Natural killer cell (primary cell): ENCODE measurements around the gene DDX39A. TPM values are rescaled to one million over a fixed set of nuclear protein-coding genes. Genes with fewer than 3 reads are reported as not detected.

Source experiments
- ATAC-seq, 3 donors: fragments of 150-1000 bp in 2 of 3; fragments of 200-7000 bp in 1 of 3; cut with Tn5 transposase; 1 replicate in 1 of 3; 2 replicates in 2 of 3; pipeline ENCODE4 v1.10.0; 2021; ENCODE audit warnings: mild to moderate bottlenecking in 2 of 3, moderate library complexity in 2 of 3
- DNase-seq, 2 donors: peaks; one replicate each; pipeline versions ENCODE4 v3.0.0 to v3.0.0-alpha.2; 2013 to 2021; ENCODE audit warnings: mixed read lengths in 1 of 2
- H3K27ac ChIP-seq: one replicate; pipeline ENCODE4 v1.5.1; 2013; ENCODE audit warnings: mild to moderate bottlenecking, low read length
- H3K27me3 ChIP-seq: one replicate; pipeline ENCODE4 v1.6.1; 2013; ENCODE audit warnings: low read length; ENCODE audit not compliant: control insufficient read depth, insufficient read depth
- H3K36me3 ChIP-seq: one replicate; pipeline ENCODE4 v1.6.1; 2013; ENCODE audit warnings: low read length; ENCODE audit not compliant: control insufficient read depth, insufficient read depth
- H3K4me1 ChIP-seq: one replicate; pipeline ENCODE4 v1.6.1; 2013; ENCODE audit warnings: low read length; ENCODE audit not compliant: control insufficient read depth, insufficient read depth
- H3K4me3 ChIP-seq: one replicate; pipeline ENCODE4 v1.5.1; 2013; ENCODE audit warnings: low read length
- H3K9me3 ChIP-seq: one replicate; pipeline ENCODE4 v1.6.1; 2013; ENCODE audit warnings: low read length; ENCODE audit not compliant: control insufficient read depth, insufficient read depth
- H3K27ac Mint-ChIP-seq, 2 donors: one replicate each; pipeline ENCODE4 v1.8.0; 2022; ENCODE audit warnings: mild to moderate bottlenecking in 2 of 2, mixed read lengths in 2 of 2, moderate library complexity in 1 of 2
- H3K27me3 Mint-ChIP-seq, 2 donors: one replicate each; pipeline ENCODE4 v1.8.0; 2022; ENCODE audit warnings: low read depth in 2 of 2, mixed read lengths in 2 of 2
- H3K36me3 Mint-ChIP-seq: one replicate; pipeline ENCODE4 v1.8.0; 2022; ENCODE audit warnings: mixed read lengths
- H3K4me1 Mint-ChIP-seq, 2 donors: one replicate each; pipeline ENCODE4 v1.8.0; 2022; ENCODE audit warnings: mixed read lengths in 2 of 2
- H3K4me3 Mint-ChIP-seq: one replicate; pipeline ENCODE4 v1.8.0; 2022; ENCODE audit warnings: mild to moderate bottlenecking, moderate library complexity, mixed read lengths
- H3K9me3 Mint-ChIP-seq, 2 donors: one replicate each; pipeline ENCODE4 v1.8.0; 2022; ENCODE audit warnings: mixed read lengths in 2 of 2
- WGBS: methylation state at CpG from one replicate; pipeline ENCODE4 v1.1.7; 2013; ENCODE audit warnings: missing lambda C conversion rate; ENCODE audit not compliant: insufficient coverage; 5-methylcytosine and 5-hydroxymethylcytosine counted together
- intact Hi-C: fragments of 100-400 bp; cut with micrococcal nuclease; formaldehyde crosslinking; loops from one replicate; pipeline ENCODE4 v1.14.2; 2022
- total RNA-seq, 4 donors: library from RNA; stranded (reverse); fragments of 120-200 nt in 1 of 4; gene quantifications; one replicate each; pipeline versions ENCODE4 v1.2.3 to v1.2.4, GENCODE V29; 2013 to 2022
- TF ChIP-seq, protein P1 (sequence below): fragments of 200-600 bp; IDR thresholded peaks from one replicate; pipeline ENCODE4 v1.8.0; 2022; ENCODE audit warnings: antibody characterized with exemption

Gene DDX39A
- total RNA-seq, 3 donors from 2014 or later (not counting 1 experiment from before 2014, with no cell fraction given): 397 to 569 (median 557) TPM

DNA sequence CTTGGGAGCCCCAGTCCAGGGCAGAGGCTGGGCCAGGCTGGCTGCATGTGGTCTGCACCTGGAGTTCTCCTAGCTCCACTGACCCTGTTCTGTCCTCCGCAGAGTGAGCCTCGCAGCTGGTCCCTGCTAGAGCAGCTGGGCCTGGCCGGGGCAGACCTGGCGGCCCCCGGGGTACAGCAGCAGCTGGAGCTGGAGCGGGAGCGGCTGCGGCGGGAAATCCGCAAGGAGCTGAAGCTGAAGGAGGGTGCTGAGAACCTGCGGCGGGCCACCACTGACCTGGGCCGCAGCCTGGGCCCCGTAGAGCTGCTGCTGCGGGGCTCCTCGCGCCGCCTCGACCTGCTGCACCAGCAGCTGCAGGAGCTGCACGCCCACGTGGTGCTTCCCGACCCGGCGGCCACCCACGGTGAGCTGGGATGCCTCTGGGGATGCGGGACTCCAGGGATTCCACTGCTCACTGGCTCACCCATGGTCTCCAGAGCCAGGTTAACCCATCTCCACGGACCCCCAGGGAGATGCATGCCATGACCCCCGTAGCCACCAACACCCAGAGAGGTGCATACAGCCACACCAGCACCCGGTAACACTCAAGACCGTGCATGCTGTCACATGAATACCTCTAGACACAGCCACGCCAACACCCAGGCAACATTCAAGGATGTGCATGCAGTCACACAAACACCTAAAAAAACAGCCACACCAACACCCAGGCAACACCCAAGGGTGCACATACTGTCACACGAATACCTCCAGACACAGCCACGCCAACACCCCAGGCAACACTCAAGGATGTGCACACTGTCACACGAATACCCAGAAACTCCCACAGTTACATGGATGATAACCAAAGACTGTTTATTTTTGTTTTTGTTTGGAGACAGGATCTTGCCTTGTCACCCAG is 22.1 kb upstream of the DDX39A start:
- ATAC-seq: peak; percentile 51 to 75 (median 74)
- peak overlapping the region; percentile 66 for H3K27ac ChIP-seq
- Mint-ChIP-seq H3K4me1 (peaks cover 36 to 52% of the 10 kb centered on the region in 2 donors), H3K27me3 (no peaks in the 10 kb centered on the region), H3K27ac (peak overlapping the region; percentile 97 to 100), H3K4me3 (peak overlapping the region; percentile 98), H3K9me3 (no peaks in the 10 kb centered on the region), H3K36me3 (no peaks in the 10 kb centered on the region)
- no peak for DNase-seq
- 87% methylated on average over 33 of the region's 34 CpGs for WGBS
- TF ChIP-seq, protein P1, sequence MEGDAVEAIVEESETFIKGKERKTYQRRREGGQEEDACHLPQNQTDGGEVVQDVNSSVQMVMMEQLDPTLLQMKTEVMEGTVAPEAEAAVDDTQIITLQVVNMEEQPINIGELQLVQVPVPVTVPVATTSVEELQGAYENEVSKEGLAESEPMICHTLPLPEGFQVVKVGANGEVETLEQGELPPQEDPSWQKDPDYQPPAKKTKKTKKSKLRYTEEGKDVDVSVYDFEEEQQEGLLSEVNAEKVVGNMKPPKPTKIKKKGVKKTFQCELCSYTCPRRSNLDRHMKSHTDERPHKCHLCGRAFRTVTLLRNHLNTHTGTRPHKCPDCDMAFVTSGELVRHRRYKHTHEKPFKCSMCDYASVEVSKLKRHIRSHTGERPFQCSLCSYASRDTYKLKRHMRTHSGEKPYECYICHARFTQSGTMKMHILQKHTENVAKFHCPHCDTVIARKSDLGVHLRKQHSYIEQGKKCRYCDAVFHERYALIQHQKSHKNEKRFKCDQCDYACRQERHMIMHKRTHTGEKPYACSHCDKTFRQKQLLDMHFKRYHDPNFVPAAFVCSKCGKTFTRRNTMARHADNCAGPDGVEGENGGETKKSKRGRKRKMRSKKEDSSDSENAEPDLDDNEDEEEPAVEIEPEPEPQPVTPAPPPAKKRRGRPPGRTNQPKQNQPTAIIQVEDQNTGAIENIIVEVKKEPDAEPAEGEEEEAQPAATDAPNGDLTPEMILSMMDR: no peak
- peaks cover 44% of the 10 kb centered on the region for H3K36me3 ChIP-seq
- H3K9me3 ChIP-seq: no peaks in the 10 kb centered on the region
- H3K4me3 ChIP-seq: no peak overlapping the region
- no peaks in the 10 kb centered on the region for H3K27me3 ChIP-seq
- intact Hi-C loops: loop anchor here (2.0 kb wide), 1 partner anchor 18 kb away; no protein-coding TSS in a partner anchor
- H3K4me1 ChIP-seq: peaks cover 60% of the 10 kb centered on the region

DNA sequence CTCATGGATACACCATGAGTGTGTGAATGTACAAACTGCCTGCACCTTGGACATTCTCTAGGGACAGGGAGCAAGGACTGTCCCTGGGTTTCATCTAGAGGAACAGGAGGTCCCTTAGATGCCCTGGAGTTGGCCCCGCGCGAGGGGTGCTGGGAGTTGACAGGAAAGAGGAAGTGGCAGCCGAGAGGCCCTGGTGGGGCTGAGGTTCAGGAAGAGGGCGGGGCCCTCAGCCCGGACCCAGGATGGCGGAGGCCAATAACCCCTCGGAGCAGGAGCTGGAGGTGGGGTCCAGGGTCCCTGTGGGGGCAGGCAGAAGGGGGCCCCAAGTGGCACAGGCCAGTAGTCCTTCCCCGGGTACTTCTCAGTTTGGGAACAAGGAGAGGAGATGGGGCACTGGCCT is 20.9 kb upstream of the DDX39A start:
- Mint-ChIP-seq H3K9me3 (no peaks in the 10 kb centered on the region), H3K36me3 (no peaks in the 10 kb centered on the region), H3K27ac (peak overlapping the region; percentile 97 to 100), H3K4me3 (peak overlapping the region; percentile 98), H3K4me1 (peaks cover 39 to 57% of the 10 kb centered on the region in 2 donors), H3K27me3 (no peaks in the 10 kb centered on the region)
- ATAC-seq: peak; percentile 63 to 81 (median 72)
- Histone ChIP-seq H3K27me3 (no peaks in the 10 kb centered on the region), H3K9me3 (no peaks in the 10 kb centered on the region), H3K4me3 (peak overlapping the region; percentile 51), H3K36me3 (peaks cover 34% of the 10 kb centered on the region), H3K4me1 (peaks cover 66% of the 10 kb centered on the region), H3K27ac (peak overlapping the region; percentile 66)
- DNase-seq: peak; percentile 72 to 83
- WGBS: 0% methylated on average over 9 of the region's 9 CpGs
- TF ChIP-seq, protein P1: no peak
- intact Hi-C loops: loop anchor here (2.0 kb wide), 1 partner anchor 19 kb away; no protein-coding TSS in a partner anchor

DNA sequence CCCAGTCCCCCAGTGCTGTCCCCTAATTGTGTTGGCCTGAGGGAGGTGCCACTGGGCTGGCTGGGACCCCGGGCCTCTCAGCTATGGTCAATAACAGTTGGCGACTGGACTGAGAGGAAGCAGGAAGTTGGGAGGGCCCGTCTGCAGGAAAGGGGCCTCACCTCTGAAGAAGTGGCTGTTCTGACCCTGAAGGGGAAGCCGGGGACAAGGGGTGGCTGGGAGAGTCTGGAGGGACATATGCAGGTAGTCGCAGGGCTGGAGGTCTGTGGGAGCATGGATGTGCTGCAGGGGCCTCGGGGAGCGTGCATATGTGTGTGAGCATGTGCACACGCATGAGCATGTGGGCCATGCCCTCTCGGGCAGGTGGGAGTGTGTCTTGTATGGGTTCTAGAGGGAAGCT is 19.9 kb upstream of the DDX39A start:
- Histone ChIP-seq H3K27me3 (no peaks in the 10 kb centered on the region), H3K4me3 (no peak overlapping the region), H3K9me3 (no peaks in the 10 kb centered on the region), H3K27ac (peak overlapping the region; percentile 51), H3K4me1 (peaks cover 76% of the 10 kb centered on the region), H3K36me3 (peaks cover 24% of the 10 kb centered on the region)
- TF ChIP-seq, protein P1: no peak
- H3K36me3 Mint-ChIP-seq: no peaks in the 10 kb centered on the region
- peaks cover 45 to 59% of the 10 kb centered on the region in 2 donors for H3K4me1 Mint-ChIP-seq
- no peak for ATAC-seq
- H3K27ac Mint-ChIP-seq: peak overlapping the region; percentile 97 to 100
- no peaks in the 10 kb centered on the region for H3K27me3 Mint-ChIP-seq
- no peak for DNase-seq
- intact Hi-C loops: no loop called here
- 39% methylated on average over 9 of the region's 9 CpGs for WGBS
- peak overlapping the region; percentile 68 for H3K4me3 Mint-ChIP-seq
- no peaks in the 10 kb centered on the region for H3K9me3 Mint-ChIP-seq
